DND-41 (cell line): ENCODE results near the gene LMF1.

ENCODE experiments used
- CTCF ChIP-seq: IDR thresholded peaks from 2 replicates; pipeline ENCODE4 v1.5.1; 2012; ENCODE audit warnings: borderline replicate concordance, low read length, moderate library complexity, mild to moderate bottlenecking; ENCODE audit not compliant: poor library complexity, severe bottlenecking; ENCODE audit errors: extremely low read depth
- EZH2 ChIP-seq: IDR thresholded peaks from 3 replicates; pipeline ENCODE4 v1.6.1; 2012; ENCODE audit warnings: borderline replicate concordance, low read depth, mild to moderate bottlenecking, moderate library complexity, low read length, inconsistent platforms; ENCODE audit not compliant: severe bottlenecking

DNA sequence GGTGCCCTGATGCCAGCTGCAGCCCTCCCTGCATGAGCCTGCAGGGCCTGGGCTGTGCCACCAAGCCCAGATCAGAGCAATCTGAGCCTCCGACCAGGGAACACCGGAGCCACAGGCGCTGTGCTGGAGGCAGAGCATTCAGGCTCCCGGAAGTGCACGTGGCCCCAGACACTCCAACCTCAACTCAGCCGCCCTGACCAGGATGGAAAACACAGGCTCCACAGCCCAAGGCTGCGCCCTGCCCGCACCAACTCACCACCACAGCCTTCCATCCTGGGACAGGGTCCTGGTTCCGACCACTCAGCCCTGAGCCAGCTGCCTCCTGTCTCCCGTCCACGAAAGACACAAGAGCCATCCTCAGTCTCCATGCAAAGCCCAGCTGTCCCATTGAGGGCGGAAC, 18.5 kb downstream of the LMF1 start:
- TF ChIP-seq CTCF (no peak), EZH2 (no peak)
